Measurements from ENCODE around the gene MSRB3. TPM values are rescaled to one million over a fixed set of nuclear protein-coding genes. Genes with fewer than 3 reads are reported as not detected.

Gene MSRB3
- total and polyA plus RNA-seq, 2 of the 4 experiments (the other 2 are of a cell fraction) = 31.7 to 35.7 TPM

DNA sequence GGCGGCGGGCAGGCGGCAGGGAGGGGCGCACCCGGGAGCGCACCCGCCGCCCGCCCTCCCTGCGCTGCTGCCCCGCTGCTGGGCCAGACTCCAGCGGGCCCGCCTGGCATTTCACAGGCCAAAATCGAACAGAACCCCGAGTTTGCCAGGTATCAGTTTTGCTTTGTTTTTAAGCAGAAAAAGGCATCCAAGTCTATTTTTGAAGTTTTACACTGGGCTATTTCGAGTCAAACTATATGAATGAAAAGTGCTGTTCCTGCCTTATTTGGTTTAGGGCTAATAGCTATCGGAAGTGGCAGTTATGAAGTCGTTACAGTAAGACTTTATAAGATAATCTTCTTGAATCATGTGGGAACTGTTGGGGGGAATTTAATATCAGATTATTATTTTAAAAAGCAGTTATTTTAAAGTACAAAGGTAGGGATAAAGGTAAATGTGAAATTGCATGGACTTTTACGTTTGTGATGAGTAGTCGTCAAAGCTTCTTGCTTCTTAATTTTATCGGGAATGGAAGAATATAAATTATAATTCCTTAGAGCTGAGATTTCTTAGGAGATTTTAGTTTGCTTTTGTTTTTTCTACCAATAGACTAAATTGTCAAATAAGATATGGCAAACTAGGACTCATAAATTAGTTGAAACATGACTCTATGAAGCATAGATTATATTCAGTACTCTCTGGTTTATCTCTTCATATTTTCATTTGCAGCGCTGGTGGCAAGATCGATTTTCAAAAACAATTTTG, 1.1 kb downstream of the MSRB3 start:
- H2BK5ac ChIP-seq (ENCODE audit: low read depth, low read length, poor library complexity, severe bottlenecking) = peak overlapping the region; percentile 99
- H3K4me3 ChIP-seq (ENCODE audit: insufficient read depth, low read depth, low read length) = peak overlapping the region; percentile 99
- 0% methylated on average over 4 of the region's 23 CpGs; no CpG with 5 or more reads in 1 of the 2 experiments for WGBS, 2 experiments (ENCODE audit: extremely low coverage in 2 of 2, insufficient read length in 1 of 2)
- H4K8ac ChIP-seq (ENCODE audit: low read depth in 2 of 2, low read length in 2 of 2) = peak overlapping the region; percentile 6 to 97; a peak in 3 of 4 replicates
- H3K9me1 ChIP-seq (ENCODE audit: insufficient read depth, low read length) = peaks cover 10% of the 10 kb centered on the region
- H3K9ac ChIP-seq (ENCODE audit: low read depth, low read length) = peak overlapping the region; percentile 96
- H2BK120ac ChIP-seq (ENCODE audit: low read depth, low read length) = 0 out of 2 replicates have a peak overlapping the region, but pooled peaks have one; percentile 28
- H3K79me1 ChIP-seq (ENCODE audit: low read depth in 1 of 2, low read length in 2 of 2) = peaks cover 9 to 49% of the 10 kb centered on the region in 2 experiments; a peak in 3 of 4 replicates
- H3K27me3 ChIP-seq (ENCODE audit: control insufficient read depth, insufficient read depth, low read length) = no peaks in the 10 kb centered on the region
- H3K36me3 ChIP-seq (ENCODE audit: control insufficient read depth, insufficient read depth, low read length) = no peaks in the 10 kb centered on the region; the same call in 1 of the 2 replicates
- H4K91ac ChIP-seq (ENCODE audit: insufficient read depth, low read depth, low read length) = peak overlapping the region; percentile 39; the same call in 1 of the 2 replicates
- in situ Hi-C loops (cut with MboI; ENCODE audit: low sequenced_read_pairs) (loop anchor here (25.0 kb wide), 1 partner anchor 1133 kb away; no protein-coding TSS in a partner anchor), intact Hi-C loops (cut with micrococcal nuclease) (loop anchor here (5.0 kb wide), 2 partner anchors 107 to 387 kb away; no protein-coding TSS in a partner anchor), dilution Hi-C loops (cut with HindIII; ENCODE audit: low sequenced_read_pairs, unreplicated experiment) (no loop called here)
- H3K4me2 ChIP-seq (ENCODE audit: low read depth, low read length) = peak overlapping the region; percentile 91
- peak overlapping the region; percentile 79 for H3K23ac ChIP-seq (ENCODE audit: low read depth, low read length)
- H2BK20ac ChIP-seq (ENCODE audit: low read depth, low read length) = no peak overlapping the region
- peak overlapping the region; percentile 84 for H3K18ac ChIP-seq (ENCODE audit: low read depth, low read length)
- H2AFZ ChIP-seq (replicated peaks; ENCODE audit: low read length, poor library complexity) = peak overlapping the region; percentile 98
- 0 out of 2 replicates have a peak overlapping the region, but pooled peaks have one; percentile 46 for H3K4ac ChIP-seq (ENCODE audit: low read depth, low read length)
- no peak overlapping the region for H2AK5ac ChIP-seq (ENCODE audit: low read depth, low read length)
- H3K27ac ChIP-seq (ENCODE audit: insufficient read depth, low read length) = peak overlapping the region; percentile 100
- H2BK15ac ChIP-seq (ENCODE audit: low read depth, low read length) = no peak overlapping the region
- TF ChIP-seq NFE2L2 (IDR thresholded peaks at IDR 0.05; ENCODE audit: low read depth, low read length) = no peak
- TF ChIP-seq POLR2A (IDR thresholded peaks at IDR 0.05; ENCODE audit: low read depth, low read length) = no peak; the same call in 1 of the 2 replicates
- no peak for TF ChIP-seq MAFK (IDR thresholded peaks at IDR 0.05; ENCODE audit: low read depth, low read length)
- TF ChIP-seq CHD1 (IDR thresholded peaks at IDR 0.05; ENCODE audit: low read depth, low read length) = no peak
- no peak for TF ChIP-seq RAD21 (IDR thresholded peaks at IDR 0.05; ENCODE audit: low read length)
- TF ChIP-seq RFX5 (IDR thresholded peaks at IDR 0.05; ENCODE audit: low read depth, low read length) = no peak
- no peak for TF ChIP-seq RCOR1 (IDR thresholded peaks at IDR 0.05; ENCODE audit: insufficient replicate concordance, low read length)
- TF ChIP-seq CEBPB (IDR thresholded peaks at IDR 0.05; ENCODE audit: low read depth, low read length) = no peak
- TF ChIP-seq MAZ (IDR thresholded peaks at IDR 0.05; ENCODE audit: borderline replicate concordance, low read depth, low read length) = no peak
- TF ChIP-seq MXI1 (IDR thresholded peaks at IDR 0.05; ENCODE audit: borderline replicate concordance, low read depth, low read length) = no peak
- POLR2A ChIA-PET (ENCODE audit: unreplicated experiment) = interaction anchor here (0.6 kb wide), 1 partner anchor 21 kb away, joined by 3 read pairs; no protein-coding TSS in a partner anchor
- H4K20me1 ChIP-seq (ENCODE audit: insufficient read depth, low read length) = peaks cover 39% of the 10 kb centered on the region; the same call in 1 of the 2 replicates
- CTCF ChIA-PET = interaction anchor here (0.8 to 1.9 kb wide), 2 partner anchors 21 to 193 kb away, joined by 3 to 5 read pairs; no protein-coding TSS in a partner anchor
- ATAC-seq (ENCODE audit: low read depth) (peak; percentile 58; the same call in 1 of the 2 replicates), DNase-seq (peak; percentile 15)
- H3K56ac ChIP-seq (ENCODE audit: extremely low read depth, insufficient read depth, low read length) = peak overlapping the region; percentile 83
- no peaks in the 10 kb centered on the region for H3K9me3 ChIP-seq (ENCODE audit: control insufficient read depth, insufficient read depth, low read length)
- H3K4me1 ChIP-seq (ENCODE audit: control insufficient read depth, insufficient read depth, low read length) = peaks cover 7% of the 10 kb centered on the region
- H2AK9ac ChIP-seq (replicated peaks; ENCODE audit: low read depth, low read length, poor library complexity) = peak overlapping the region; percentile 99
- peak overlapping the region; percentile 50; the same call in 1 of the 2 replicates for H4K5ac ChIP-seq (ENCODE audit: low read depth, low read length)
- BruUV-seq (replicated peaks) = no TSS peak
- H3K14ac ChIP-seq (replicated peaks; ENCODE audit: low read depth, low read length) = peak overlapping the region; percentile 70; the same call in 1 of the 2 replicates

Data from IMR-90 (cell line).